ENCODE measurements around the gene C2CD4D.

The C2CD4D gene

DNA sequence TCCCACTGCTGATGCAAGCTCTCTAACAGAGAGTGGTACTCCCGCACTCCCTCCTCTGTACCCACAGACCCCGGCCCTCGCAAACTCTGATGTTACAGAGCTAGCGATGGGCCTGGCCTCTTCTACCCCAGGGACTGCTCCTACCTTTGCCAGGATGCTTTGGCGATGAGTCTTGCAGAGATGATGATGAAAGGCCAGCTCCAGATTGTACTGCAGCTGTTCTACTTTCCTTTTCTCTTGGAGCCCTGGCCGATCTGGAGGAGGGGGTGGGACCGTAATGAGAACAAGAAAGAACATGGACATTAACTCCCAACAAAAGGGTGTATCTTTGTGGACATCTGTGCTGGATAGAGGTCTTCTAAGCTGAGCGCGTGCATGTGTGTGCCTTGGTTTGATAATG, 28.4 kb downstream of the C2CD4D start:
- TF ChIP-seq, protein P1, sequence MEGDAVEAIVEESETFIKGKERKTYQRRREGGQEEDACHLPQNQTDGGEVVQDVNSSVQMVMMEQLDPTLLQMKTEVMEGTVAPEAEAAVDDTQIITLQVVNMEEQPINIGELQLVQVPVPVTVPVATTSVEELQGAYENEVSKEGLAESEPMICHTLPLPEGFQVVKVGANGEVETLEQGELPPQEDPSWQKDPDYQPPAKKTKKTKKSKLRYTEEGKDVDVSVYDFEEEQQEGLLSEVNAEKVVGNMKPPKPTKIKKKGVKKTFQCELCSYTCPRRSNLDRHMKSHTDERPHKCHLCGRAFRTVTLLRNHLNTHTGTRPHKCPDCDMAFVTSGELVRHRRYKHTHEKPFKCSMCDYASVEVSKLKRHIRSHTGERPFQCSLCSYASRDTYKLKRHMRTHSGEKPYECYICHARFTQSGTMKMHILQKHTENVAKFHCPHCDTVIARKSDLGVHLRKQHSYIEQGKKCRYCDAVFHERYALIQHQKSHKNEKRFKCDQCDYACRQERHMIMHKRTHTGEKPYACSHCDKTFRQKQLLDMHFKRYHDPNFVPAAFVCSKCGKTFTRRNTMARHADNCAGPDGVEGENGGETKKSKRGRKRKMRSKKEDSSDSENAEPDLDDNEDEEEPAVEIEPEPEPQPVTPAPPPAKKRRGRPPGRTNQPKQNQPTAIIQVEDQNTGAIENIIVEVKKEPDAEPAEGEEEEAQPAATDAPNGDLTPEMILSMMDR (IDR thresholded peaks at IDR 0.05): no peak

DNA sequence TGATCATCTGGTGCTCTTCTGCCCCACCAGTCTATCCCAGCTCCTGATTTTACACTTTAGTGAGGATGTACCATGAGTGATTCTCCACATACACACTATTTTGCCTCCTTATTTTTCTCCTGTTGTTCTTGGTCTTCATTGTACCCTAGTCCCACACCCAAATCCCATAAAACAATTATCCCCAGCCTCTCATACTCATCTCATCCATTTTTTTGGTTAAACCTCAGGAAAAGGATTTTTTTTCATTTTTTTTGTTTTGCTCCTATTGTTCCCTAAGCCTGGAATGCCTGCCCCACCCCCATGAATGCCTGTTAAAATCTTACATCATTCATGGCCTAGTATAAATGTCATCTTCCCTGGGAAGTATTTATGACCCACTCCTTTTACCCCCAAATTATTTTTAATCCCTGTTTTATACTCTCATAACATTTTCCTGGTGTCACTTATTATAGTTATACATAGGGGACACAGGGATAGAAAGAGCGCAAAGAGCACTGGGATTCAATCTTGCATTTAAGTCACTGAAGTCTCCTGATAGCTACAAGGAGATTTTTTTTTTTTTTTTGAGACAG, 29.5 kb downstream of the C2CD4D start:
- TF ChIP-seq, protein P1 (IDR thresholded peaks at IDR 0.05): no peak

GRCh38 chr1:151809290-151809984, 30.2 kb downstream of the C2CD4D start:
- TF ChIP-seq, protein P1 (IDR thresholded peaks at IDR 0.05): no peak

- TF ChIP-seq, protein P1 (IDR thresholded peaks at IDR 0.05): no peak
Observed at GRCh38 chr1:151807766-151808165, 31.9 kb downstream of the C2CD4D start.

DNA sequence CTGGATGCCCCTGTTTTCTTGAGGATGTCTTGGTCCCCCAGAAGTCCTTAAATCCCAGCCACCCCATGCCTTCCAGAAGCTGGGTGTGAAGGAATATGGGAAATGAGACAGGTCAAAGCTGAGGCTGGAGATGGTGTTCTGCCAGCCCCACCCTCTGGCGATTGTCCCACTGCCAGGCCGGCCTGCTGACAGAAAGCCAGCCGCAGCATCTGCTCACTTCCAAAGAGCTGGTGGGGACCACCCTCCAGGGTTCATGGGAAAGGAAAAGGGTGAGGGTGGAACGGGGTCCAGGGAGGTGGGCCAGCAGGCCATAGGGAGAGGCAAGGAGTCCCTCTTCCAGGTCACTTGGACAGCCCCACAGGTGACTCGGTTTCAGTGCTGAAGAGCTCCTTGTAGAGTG, 32.5 kb downstream of the C2CD4D start:
- TF ChIP-seq, protein P1 (IDR thresholded peaks at IDR 0.05): no peak

DNA sequence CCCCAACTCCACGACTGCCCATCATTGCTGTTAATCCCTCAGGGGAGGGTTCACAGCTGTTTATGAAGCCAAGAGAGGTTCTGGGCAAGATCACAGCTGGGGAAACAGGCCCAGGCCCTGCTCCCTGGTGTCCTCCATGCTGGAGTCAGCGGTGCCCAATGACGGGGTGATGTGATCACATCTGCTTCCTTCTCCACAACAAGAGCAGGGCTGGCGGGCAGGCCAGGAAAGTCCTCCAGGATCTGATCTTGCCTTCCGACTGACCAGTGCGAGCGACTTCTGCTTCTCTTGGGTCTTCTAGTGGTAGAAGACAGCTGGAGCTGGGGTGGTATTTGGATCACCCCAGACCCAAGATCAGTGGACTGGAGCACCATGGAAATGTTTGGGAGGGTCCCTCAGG, 33.5 kb downstream of the C2CD4D start:
- TF ChIP-seq, protein P1 (IDR thresholded peaks at IDR 0.05): no peak

- TF ChIP-seq, protein P1 (IDR thresholded peaks at IDR 0.05): no peak
Observed at GRCh38 chr1:151805066-151805820, 34.4 kb downstream of the C2CD4D start, which contains the start of gene LINGO4. Gene LINGO4, minus strand, starts transcription at chr1:151805419. Its CDS starts 2,715 bp downstream, at chr1:151802704.

All from LNCAP (cell line).